ENCODE measurements around the gene CCM2. TPM values are rescaled to one million over a fixed set of nuclear protein-coding genes. Genes with fewer than 3 reads are reported as not detected.

CCM2 gene
- total RNA-seq, 2 donors from 2014 or later = 30.0 to 83.6 TPM

GRCh38 chr7:45092100-45092930 lies 92.3 kb downstream of the CCM2 start:
- H3K4me3 ChIP-seq = no peak overlapping the region
- no peaks in the 10 kb centered on the region for H3K36me3 ChIP-seq
- no peak overlapping the region for H3K27ac ChIP-seq
- intact Hi-C loops (cut with DNase I) = no loop called here
- no peak for DNase-seq (ENCODE audit: low spot score)
- TF ChIP-seq POLR2A (IDR thresholded peaks at IDR 0.05) = no peak
- TF ChIP-seq, protein P1, sequence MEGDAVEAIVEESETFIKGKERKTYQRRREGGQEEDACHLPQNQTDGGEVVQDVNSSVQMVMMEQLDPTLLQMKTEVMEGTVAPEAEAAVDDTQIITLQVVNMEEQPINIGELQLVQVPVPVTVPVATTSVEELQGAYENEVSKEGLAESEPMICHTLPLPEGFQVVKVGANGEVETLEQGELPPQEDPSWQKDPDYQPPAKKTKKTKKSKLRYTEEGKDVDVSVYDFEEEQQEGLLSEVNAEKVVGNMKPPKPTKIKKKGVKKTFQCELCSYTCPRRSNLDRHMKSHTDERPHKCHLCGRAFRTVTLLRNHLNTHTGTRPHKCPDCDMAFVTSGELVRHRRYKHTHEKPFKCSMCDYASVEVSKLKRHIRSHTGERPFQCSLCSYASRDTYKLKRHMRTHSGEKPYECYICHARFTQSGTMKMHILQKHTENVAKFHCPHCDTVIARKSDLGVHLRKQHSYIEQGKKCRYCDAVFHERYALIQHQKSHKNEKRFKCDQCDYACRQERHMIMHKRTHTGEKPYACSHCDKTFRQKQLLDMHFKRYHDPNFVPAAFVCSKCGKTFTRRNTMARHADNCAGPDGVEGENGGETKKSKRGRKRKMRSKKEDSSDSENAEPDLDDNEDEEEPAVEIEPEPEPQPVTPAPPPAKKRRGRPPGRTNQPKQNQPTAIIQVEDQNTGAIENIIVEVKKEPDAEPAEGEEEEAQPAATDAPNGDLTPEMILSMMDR (IDR thresholded peaks at IDR 0.05) = no peak
- TF ChIP-seq POLR2AphosphoS5 (IDR thresholded peaks at IDR 0.05) = no peak
- 51% methylated on average over 7 of the region's 7 CpGs for WGBS
- no peaks in the 10 kb centered on the region for H3K27me3 ChIP-seq (replicated peaks; ENCODE audit: insufficient read depth)
- H3K9me3 ChIP-seq = no peaks in the 10 kb centered on the region
- H3K4me1 ChIP-seq (replicated peaks) = no peaks in the 10 kb centered on the region

- Histone ChIP-seq H3K27me3 (replicated peaks; ENCODE audit: insufficient read depth) (no peaks in the 10 kb centered on the region), H3K36me3 (no peaks in the 10 kb centered on the region), H3K27ac (no peak overlapping the region), H3K9me3 (no peaks in the 10 kb centered on the region), H3K4me3 (no peak overlapping the region), H3K4me1 (replicated peaks) (no peaks in the 10 kb centered on the region)
- no peak for DNase-seq (ENCODE audit: low spot score)
- TF ChIP-seq POLR2AphosphoS5 (IDR thresholded peaks at IDR 0.05) = no peak
- TF ChIP-seq POLR2A (IDR thresholded peaks at IDR 0.05) = no peak
- 46% methylated on average over 3 of the region's 3 CpGs for WGBS
- intact Hi-C loops (cut with DNase I) = no loop called here
These were observed 92.9 kb downstream of the CCM2 start for GRCh38 chr7:45092931-45093235.

GRCh38 chr7:45098983-45099839 lies 99.2 kb downstream of the CCM2 start:
- Histone ChIP-seq H3K9me3 (no peaks in the 10 kb centered on the region), H3K36me3 (peaks cover 27 to 44% of the 10 kb centered on the region in 2 donors), H3K4me3 (no peak overlapping the region), H3K27ac (no peak overlapping the region), H3K27me3 (replicated peaks; ENCODE audit: insufficient read depth) (no peaks in the 10 kb centered on the region), H3K4me1 (replicated peaks) (no peaks in the 10 kb centered on the region)
- TF ChIP-seq POLR2A (IDR thresholded peaks at IDR 0.05) (no peak), POLR2AphosphoS5 (IDR thresholded peaks at IDR 0.05) (no peak)
- TF ChIP-seq, protein P1 (IDR thresholded peaks at IDR 0.05) = no peak
- DNase-seq (ENCODE audit: low spot score) = no peak
- 74% methylated on average over 10 of the region's 10 CpGs for WGBS
- intact Hi-C loops (cut with DNase I) = no loop called here

GRCh38 chr7:45099891-45100760 lies 100.1 kb downstream of the CCM2 start:
- DNase-seq (ENCODE audit: low spot score) = no peak
- Histone ChIP-seq H3K27me3 (replicated peaks; ENCODE audit: insufficient read depth) (no peaks in the 10 kb centered on the region), H3K4me3 (no peak overlapping the region), H3K4me1 (replicated peaks) (no peaks in the 10 kb centered on the region), H3K27ac (no peak overlapping the region), H3K9me3 (no peaks in the 10 kb centered on the region), H3K36me3 (peaks cover 27 to 53% of the 10 kb centered on the region in 2 donors)
- no peak for TF ChIP-seq POLR2AphosphoS5 (IDR thresholded peaks at IDR 0.05)
- TF ChIP-seq, protein P1 (IDR thresholded peaks at IDR 0.05) = no peak
- no peak for TF ChIP-seq POLR2A (IDR thresholded peaks at IDR 0.05)
- 93% methylated on average over 16 of the region's 16 CpGs for WGBS
- intact Hi-C loops (cut with DNase I) = no loop called here

All from prostate gland (tissue), 2 donors.